Measurements from ENCODE around the gene OR4N2.

OR4N2 gene

GRCh38 chr14:19878029-19878642 lies 74.6 kb downstream of the OR4N2 start:
- TF ChIP-seq REST (IDR thresholded peaks at IDR 0.05; ENCODE audit: insufficient read depth in 1 of 2, low read depth in 2 of 2, low read length in 2 of 2) (no peak), FOXP2 (optimal IDR thresholded peaks at IDR 0.05; ENCODE audit: borderline replicate concordance, extremely low read depth, extremely low read length, insufficient read depth) (no peak), POLR2AphosphoS5 (IDR thresholded peaks at IDR 0.05; ENCODE audit: low read depth, low read length) (no peak), TAF1 (IDR thresholded peaks at IDR 0.05; ENCODE audit: borderline replicate concordance, insufficient read depth, low read length) (no peak), SIN3A (IDR thresholded peaks at IDR 0.05; ENCODE audit: borderline replicate concordance, insufficient read depth, low read length) (no peak)
